K562 (cell line): ENCODE results near the gene IL5. TPM values are rescaled to one million over a fixed set of nuclear protein-coding genes. Genes with fewer than 3 reads are reported as not detected.

ENCODE experiments used
- BCL6 ChIP-seq: fragments of 250-450 bp; sonication (Bioruptor Pico); IDR thresholded peaks from 2 replicates; pipeline ENCODE4 v1.4.0; 2020
- BRF1 ChIP-seq: IDR thresholded peaks from 3 replicates; pipeline ENCODE4 v1.6.1; 2011; ENCODE audit warnings: borderline replicate concordance, mild to moderate bottlenecking; ENCODE audit not compliant: insufficient read length; ENCODE audit errors: extremely low read depth
- CBX3 ChIP-seq, 2 experiments: IDR thresholded peaks; 1 replicate in 1 of 2; 2 replicates in 1 of 2; pipeline ENCODE4 v1.6.1; 2012; ENCODE audit warnings: inconsistent platforms in 2 of 2, low read length in 2 of 2, borderline replicate concordance in 1 of 2, control low read depth in 1 of 2
- CEBPG ChIP-seq, 3 experiments: fragments of 200-800 bp in 1 of 3; sonication (Bioruptor generic) in 1 of 3; sonication (generic) in 1 of 3; formaldehyde crosslinking in 1 of 3; IDR thresholded peaks in 2 of 3; conservative IDR thresholded peaks in 1 of 3; 2 replicates each; pipeline versions ENCODE4 v1.6.1 to v1.8.0; 2016 to 2022; ENCODE audit warnings: missing compliant biosample characterization in 2 of 3, missing genetic modification characterization in 2 of 3, mild to moderate bottlenecking in 1 of 3, missing genetic modification reagents in 1 of 3
- DACH1 ChIP-seq: fragments of 450-650 bp; IDR thresholded peaks from 2 replicates; pipeline ENCODE4 v1.6.1; 2018; ENCODE audit not compliant: partially characterized antibody
- FOSL1 ChIP-seq: fragments of 200-800 bp; sonication (Bioruptor generic); conservative IDR thresholded peaks from 2 replicates; pipeline ENCODE4 v1.6.1; 2016; ENCODE audit warnings: missing genetic modification characterization, missing compliant biosample characterization
- NCOA2 ChIP-seq, 2 experiments: fragments of 450-650 bp; IDR thresholded peaks; 2 replicates each; pipeline ENCODE4 v1.6.1; 2018; ENCODE audit warnings: mild to moderate bottlenecking in 2 of 2, moderate library complexity in 1 of 2; ENCODE audit not compliant: partially characterized antibody in 2 of 2
- PBX2 ChIP-seq, 2 experiments: IDR thresholded peaks in 1 of 2; conservative IDR thresholded peaks in 1 of 2; 2 replicates each; pipeline ENCODE4 v1.6.1; 2016; ENCODE audit warnings: low read depth in 2 of 2, mild to moderate bottlenecking in 1 of 2, missing compliant biosample characterization in 1 of 2, missing genetic modification characterization in 1 of 2, moderate library complexity in 1 of 2
- TGIF2 ChIP-seq: sonication (generic); formaldehyde crosslinking; IDR thresholded peaks from 2 replicates; pipeline ENCODE4 v1.8.1; 2022; ENCODE audit warnings: mild to moderate bottlenecking, missing genetic modification reagents, moderate library complexity
- ZBTB5 ChIP-seq: fragments of 450-650 bp; IDR thresholded peaks from 2 replicates; pipeline ENCODE4 v1.6.1; 2017; ENCODE audit warnings: antibody characterized with exemption
- ZFP91 ChIP-seq: sonication (generic); formaldehyde crosslinking; IDR thresholded peaks from 2 replicates; pipeline ENCODE4 v1.8.0; 2022; ENCODE audit warnings: mild to moderate bottlenecking, missing genetic modification reagents
- ZNF639 ChIP-seq, 2 experiments: fragments of 200-800 bp in 1 of 2; sonication (Bioruptor generic) in 1 of 2; sonication (generic) in 1 of 2; formaldehyde crosslinking in 1 of 2; IDR thresholded peaks in 1 of 2; conservative IDR thresholded peaks in 1 of 2; 2 replicates each; pipeline versions ENCODE4 v1.5.0 to v1.6.1; 2016 to 2020; ENCODE audit warnings: missing compliant biosample characterization in 1 of 2, missing genetic modification characterization in 1 of 2, missing genetic modification reagents in 1 of 2
- polyA plus RNA-seq, 8 experiments: library from polyadenylated mRNA; depleted of rRNA in 4 of 8; stranded (reverse) in 5 of 8; unstranded in 3 of 8; fragments of >200 nt; fragmentation: Nextera tagmentation in 2 of 8; fragmentation: Illumina TruSeq in 1 of 8; extraction: Ambion mirVana in 2 of 8; extraction: Trizol in 1 of 8; gene quantifications; 2 replicates each; pipeline versions ENCODE4 v1.2.1 to v1.2.3, GENCODE V29; 2011 to 2014; ENCODE audit warnings: inconsistent platforms in 1 of 8, missing spikeins in 1 of 8
- total RNA-seq, 7 experiments: library from RNA; depleted of rRNA in 6 of 7; stranded (reverse); fragments of >200 nt in 6 of 7; fragmentation: Illumina TruSeq in 2 of 7; extraction: Trizol in 2 of 7; gene quantifications; 2 replicates each; pipeline versions ENCODE4 v1.2.1 to v1.2.3, GENCODE V29; 2011 to 2021; ENCODE audit warnings: low replicate concordance in 1 of 7

Gene IL5
- total and polyA plus RNA-seq, 9 of the 15 experiments (the other 6 are each of a cell fraction or from before 2014, with no cell fraction given): 0.44 TPM; not detected in 8

GRCh38 chr5:132510076-132510475 lies 33.2 kb downstream of the IL5 start (continued):
- no peak for TF ChIP-seq ZFP91
- TF ChIP-seq CBX3 (IDR thresholded peaks at IDR 0.05; ENCODE audit: borderline replicate concordance in 1 of 2, low read length in 2 of 2): no peak
- TF ChIP-seq BRF1: no peak
- 0 out of 2 replicates have a peak, but pooled peaks have one; percentile 22 for TF ChIP-seq FOSL1 (tag)
- no peak for TF ChIP-seq PBX2 (CRISPR knock-in tag; IDR thresholded peaks at IDR 0.05; ENCODE audit: low read depth)
- peak; percentile 33; the same call in 1 of the 2 replicates for TF ChIP-seq PBX2 (tag; conservative IDR thresholded peaks at IDR 0.05; ENCODE audit: low read depth)
- no peak for TF ChIP-seq ZNF639 (CRISPR knock-in tag; conservative IDR thresholded peaks at IDR 0.05 in 1 of 2, IDR thresholded peaks at IDR 0.05 in 1 of 2)
- TF ChIP-seq NCOA2 (IDR thresholded peaks at IDR 0.05; ENCODE audit: partially characterized antibody in 2 of 2): no peak
- TF ChIP-seq CEBPG (CRISPR knock-in tag; IDR thresholded peaks at IDR 0.05): no peak
- 0 out of 4 replicates have a peak, but pooled peaks of 1 of the 2 experiments have one; percentile 27 for TF ChIP-seq CEBPG (tag; conservative IDR thresholded peaks at IDR 0.05 in 1 of 2, IDR thresholded peaks at IDR 0.05 in 1 of 2)
- no peak for TF ChIP-seq TGIF2 (CRISPR knock-in tag)
- TF ChIP-seq ZBTB5: no peak
- peak; percentile 36 for TF ChIP-seq DACH1
- no peak for TF ChIP-seq BCL6 (CRISPR knock-in tag)
